A549 (cell line): Measurements from ENCODE around the gene HAPLN2. TPM values are rescaled to one million over a fixed set of nuclear protein-coding genes. Genes with fewer than 3 reads are reported as not detected.

ENCODE experiments used
- ATAC-seq, 2 experiments: fragments of 200-7000 bp in 1 of 2; fragments of >200 bp in 1 of 2; cut with Nextera tagmentation in 1 of 2; cut with Tn5 transposase in 1 of 2; 3 replicates each; pipeline versions ENCODE4 v1.8.0 to v1.9.1; 2018 to 2020; ENCODE audit warnings: mild to moderate bottlenecking in 1 of 2, moderate library complexity in 1 of 2
- CTCF ChIA-PET: fragments of 300-600 bp; sonication (Branson Sonifier 250); formaldehyde crosslinking; extraction: SDS; loops from one replicate; lab custom pipeline; 2021; ENCODE audit warnings: antibody characterized with exemption, inconsistent platforms; lab: Yijun Ruan, JAX
- POLR2A ChIA-PET: fragments of 350-600 bp; formaldehyde crosslinking; extraction: SDS; loops from one replicate; lab custom pipeline; 2021; ENCODE audit warnings: antibody characterized with exemption, inconsistent platforms; lab: Yijun Ruan, JAX
- DNase-seq, 2 experiments: peaks; one replicate each; pipeline versions ENCODE4 v3.0.0 to v3.0.0-alpha.2; 2011 to 2016; ENCODE audit warnings: low read depth in 1 of 2, low spot score in 1 of 2
- FAIRE-seq: peaks from 2 replicates; lab custom pipeline; 2011; peaks lifted over from hg19 to GRCh38; lab: Jason Lieb, UNC
- H3K27ac ChIP-seq, 2 experiments: fragments of >200 bp; sonication (Bioruptor Twin); formaldehyde crosslinking; 3 replicates each; pipeline ENCODE4 v1.5.1; 2016 to 2017
- H3K4me1 ChIP-seq: fragments of >200 bp; sonication (Bioruptor Twin); formaldehyde crosslinking; 3 replicates; pipeline ENCODE4 v1.6.1; 2016
- H3K4me2 ChIP-seq: fragments of >200 bp; sonication (Bioruptor Twin); formaldehyde crosslinking; 3 replicates; pipeline ENCODE4 v1.6.1; 2016
- H3K4me3 ChIP-seq: fragments of >200 bp; sonication (Bioruptor Twin); formaldehyde crosslinking; 3 replicates; pipeline ENCODE4 v1.5.1; 2016
- H3K9me3 ChIP-seq: fragments of >200 bp; sonication (Bioruptor Twin); formaldehyde crosslinking; 3 replicates; pipeline ENCODE4 v1.6.1; 2016
- CHD2 ChIP-seq: fragments of 150-350 bp; IDR thresholded peaks from 2 replicates; pipeline ENCODE4 v1.6.1; 2014; ENCODE audit warnings: low read length; ENCODE audit not compliant: partially characterized antibody
- ESRRA ChIP-seq: fragments of 150-350 bp; IDR thresholded peaks from 2 replicates; pipeline ENCODE4 v1.6.1; 2014; ENCODE audit warnings: mild to moderate bottlenecking, low read length, borderline replicate concordance
- FOSB ChIP-seq: fragments of 250-450 bp; sonication (Bioruptor Pico); IDR thresholded peaks from 2 replicates; pipeline ENCODE4 v1.5.0; 2020; ENCODE audit warnings: mild to moderate bottlenecking, moderate library complexity
- FOSL2 ChIP-seq, 2 experiments: fragments of 450-650 bp in 1 of 2; fragments of >200 bp in 1 of 2; sonication (Bioruptor Twin) in 1 of 2; formaldehyde crosslinking; IDR thresholded peaks; 2 replicates each; pipeline versions ENCODE4 v1.5.0 to v1.6.1; 2016 to 2020; ENCODE audit warnings: mild to moderate bottlenecking in 1 of 2, moderate library complexity in 1 of 2
- HOXA7 ChIP-seq: fragments of 250-450 bp; sonication (Bioruptor Pico); IDR thresholded peaks from 2 replicates; pipeline ENCODE4 v1.5.0; 2020; ENCODE audit warnings: mild to moderate bottlenecking, moderate library complexity
- HOXB13 ChIP-seq: fragments of 250-450 bp; sonication (Bioruptor Pico); IDR thresholded peaks from 2 replicates; pipeline ENCODE4 v1.5.0; 2020; ENCODE audit warnings: low read depth, mild to moderate bottlenecking, moderate library complexity
- JUNB ChIP-seq: fragments of >200 bp; sonication (Bioruptor Twin); formaldehyde crosslinking; IDR thresholded peaks from 2 replicates; pipeline ENCODE4 v1.6.1; 2016
- KDM1A ChIP-seq: fragments of 200-600 bp; sonication (generic); IDR thresholded peaks from 2 replicates; pipeline ENCODE4 v1.6.1; 2016; ENCODE audit warnings: low read depth, mild to moderate bottlenecking
- NR3C1 ChIP-seq: fragments of >200 bp; sonication (Bioruptor Twin); formaldehyde crosslinking; IDR thresholded peaks from 3 replicates; pipeline ENCODE4 v1.6.1; 2017
- POLR2AphosphoS2 ChIP-seq: conservative IDR thresholded peaks from 2 replicates; pipeline ENCODE4 v1.6.1; 2012; ENCODE audit warnings: low read length, improper control_type of control experiment, inconsistent platforms
- RAD21 ChIP-seq, 2 experiments: fragments of >200 bp in 1 of 2; sonication (Bioruptor Twin) in 1 of 2; formaldehyde crosslinking in 1 of 2; IDR thresholded peaks in 1 of 2; conservative IDR thresholded peaks in 1 of 2; 2 replicates in 1 of 2; 3 replicates in 1 of 2; pipeline ENCODE4 v1.6.1; 2012 to 2018; ENCODE audit warnings: inconsistent platforms in 1 of 2
- REST ChIP-seq: fragments of 200-600 bp; sonication (generic); IDR thresholded peaks from 2 replicates; pipeline ENCODE4 v1.6.1; 2016; ENCODE audit warnings: antibody characterized with exemption, mild to moderate bottlenecking, moderate library complexity
- SREBF2 ChIP-seq: fragments of 450-650 bp; IDR thresholded peaks from 2 replicates; pipeline ENCODE4 v1.6.1; 2014; ENCODE audit warnings: mild to moderate bottlenecking, moderate library complexity
- TFCP2L1 ChIP-seq: fragments of 250-450 bp; sonication (Bioruptor Pico); IDR thresholded peaks from 2 replicates; pipeline ENCODE4 v1.5.0; 2021; ENCODE audit warnings: mild to moderate bottlenecking
- ZFP36 ChIP-seq: fragments of 450-650 bp; IDR thresholded peaks from 2 replicates; pipeline ENCODE4 v1.6.1; 2014; ENCODE audit warnings: borderline replicate concordance; ENCODE audit not compliant: partially characterized antibody
- WGBS: methylation state at CpG from one replicate; pipeline ENCODE4 v1.1.6; 2017; ENCODE audit errors: missing lambda C conversion rate; 5-methylcytosine and 5-hydroxymethylcytosine counted together
- polyA plus RNA-seq, 4 experiments: library from polyadenylated mRNA; depleted of rRNA in 3 of 4; stranded (reverse); fragments of >200 nt; fragmentation: RNase III in 1 of 4; extraction: RNeasy Plus Mini Kit Qiagen cat#74134 plus additional on column Dnase treatment in 1 of 4; gene quantifications; 2 replicates in 3 of 4; 3 replicates in 1 of 4; pipeline ENCODE4 v1.2.3, GENCODE V29; 2011 to 2017
- TF ChIP-seq, protein P1 (sequence below): fragments of >200 bp; sonication (Bioruptor Twin); formaldehyde crosslinking; IDR thresholded peaks from 2 replicates; pipeline ENCODE4 v1.6.1; 2016
- TF ChIP-seq, protein P2 (sequence below): fragments of 450-650 bp; IDR thresholded peaks from 2 replicates; pipeline ENCODE4 v1.6.1; 2014; ENCODE audit warnings: antibody characterized with exemption
- TF ChIP-seq, protein P3 (sequence below): fragments of >200 bp; sonication (Bioruptor Twin); formaldehyde crosslinking; IDR thresholded peaks from 3 replicates; pipeline ENCODE4 v1.5.1; 2016
- TF ChIP-seq, protein P4 (sequence below): IDR thresholded peaks from 2 replicates; pipeline ENCODE4 v1.6.1; 2012
- TF ChIP-seq, protein P5 (sequence below): fragments of >200 bp; sonication (Bioruptor Twin); formaldehyde crosslinking; IDR thresholded peaks from 3 replicates; pipeline ENCODE4 v1.6.1; 2016

The HAPLN2 gene
- polyA plus RNA-seq, 2 of the 4 experiments (the other 2 are of a cell fraction), result 0.10 to 0.23 TPM

DNA sequence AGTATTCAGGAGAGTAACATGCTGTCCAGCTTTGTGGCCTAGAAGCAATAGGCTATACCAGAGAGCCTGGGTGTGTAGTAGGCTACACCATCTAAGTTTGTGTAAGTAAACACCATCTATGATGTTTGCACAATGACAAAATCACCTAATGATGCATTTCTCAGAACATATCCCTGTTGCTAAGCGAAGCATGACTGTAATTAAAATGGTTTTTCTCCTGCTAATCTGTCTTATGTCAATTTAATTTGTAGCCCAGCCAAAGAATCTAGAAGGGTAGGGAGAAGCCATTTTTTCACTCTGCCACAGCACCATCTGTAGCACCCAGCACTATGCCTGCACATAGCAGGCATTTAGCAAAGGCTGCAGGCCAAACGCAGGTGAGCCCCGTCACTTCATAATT lies 41.7 kb upstream of the HAPLN2 start:
- 82% methylated on average over 3 of the region's 3 CpGs for WGBS
- H3K4me2 ChIP-seq, result no peak overlapping the region
- ChIA-PET POLR2A (no interaction called here), CTCF (interaction anchor here (0.9 to 1.5 kb wide), 3 partner anchors 31 to 53 kb away, joined by 4 to 10 read pairs (median 4); no protein-coding TSS in a partner anchor)
- H3K27ac ChIP-seq, result no peak overlapping the region
- H3K9me3 ChIP-seq, result no peaks in the 10 kb centered on the region
- H3K4me1 ChIP-seq, result no peaks in the 10 kb centered on the region
- FAIRE-seq (no peak), DNase-seq (no peak), ATAC-seq (no peak)
- H3K4me3 ChIP-seq, result no peak overlapping the region
- TF ChIP-seq, protein P1, sequence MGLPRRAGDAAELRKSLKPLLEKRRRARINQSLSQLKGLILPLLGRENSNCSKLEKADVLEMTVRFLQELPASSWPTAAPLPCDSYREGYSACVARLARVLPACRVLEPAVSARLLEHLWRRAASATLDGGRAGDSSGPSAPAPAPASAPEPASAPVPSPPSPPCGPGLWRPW, result no peak
- TF ChIP-seq ESRRA (no peak), FOSL2 (IDR thresholded peaks at IDR 0.05) (no peak), FOSL2 (CRISPR knock-in tag; IDR thresholded peaks at IDR 0.05) (no peak), TFCP2L1 (no peak), ZFP36 (no peak)
- TF ChIP-seq, protein P2, sequence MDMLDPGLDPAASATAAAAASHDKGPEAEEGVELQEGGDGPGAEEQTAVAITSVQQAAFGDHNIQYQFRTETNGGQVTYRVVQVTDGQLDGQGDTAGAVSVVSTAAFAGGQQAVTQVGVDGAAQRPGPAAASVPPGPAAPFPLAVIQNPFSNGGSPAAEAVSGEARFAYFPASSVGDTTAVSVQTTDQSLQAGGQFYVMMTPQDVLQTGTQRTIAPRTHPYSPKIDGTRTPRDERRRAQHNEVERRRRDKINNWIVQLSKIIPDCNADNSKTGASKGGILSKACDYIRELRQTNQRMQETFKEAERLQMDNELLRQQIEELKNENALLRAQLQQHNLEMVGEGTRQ, result no peak
- TF ChIP-seq, all 56 proteins: peak for 0

GRCh38 chr1:156578055-156578454 lies 41.2 kb upstream of the HAPLN2 start:
- FAIRE-seq (no peak), ATAC-seq (no peak), DNase-seq (no peak)
- Histone ChIP-seq H3K27ac (no peak overlapping the region), H3K4me2 (no peak overlapping the region), H3K9me3 (no peaks in the 10 kb centered on the region), H3K4me3 (no peak overlapping the region), H3K4me1 (no peaks in the 10 kb centered on the region)
- 56% methylated on average over 7 of the region's 7 CpGs for WGBS
- POLR2A ChIA-PET, result no interaction called here
- CTCF ChIA-PET, result interaction anchor here (1.5 to 2.3 kb wide), 4 partner anchors 13 to 98 kb away, joined by 4 to 10 read pairs (median 4); partner anchors contain the start of gene NAXE
- TF ChIP-seq KDM1A (no peak), HOXB13 (CRISPR knock-in tag) (no peak), NR3C1 (no peak), FOSB (no peak), RAD21 (conservative IDR thresholded peaks at IDR 0.05 in 1 of 2, IDR thresholded peaks at IDR 0.05 in 1 of 2) (no peak), POLR2AphosphoS2 (no peak)
- TF ChIP-seq, protein P3, sequence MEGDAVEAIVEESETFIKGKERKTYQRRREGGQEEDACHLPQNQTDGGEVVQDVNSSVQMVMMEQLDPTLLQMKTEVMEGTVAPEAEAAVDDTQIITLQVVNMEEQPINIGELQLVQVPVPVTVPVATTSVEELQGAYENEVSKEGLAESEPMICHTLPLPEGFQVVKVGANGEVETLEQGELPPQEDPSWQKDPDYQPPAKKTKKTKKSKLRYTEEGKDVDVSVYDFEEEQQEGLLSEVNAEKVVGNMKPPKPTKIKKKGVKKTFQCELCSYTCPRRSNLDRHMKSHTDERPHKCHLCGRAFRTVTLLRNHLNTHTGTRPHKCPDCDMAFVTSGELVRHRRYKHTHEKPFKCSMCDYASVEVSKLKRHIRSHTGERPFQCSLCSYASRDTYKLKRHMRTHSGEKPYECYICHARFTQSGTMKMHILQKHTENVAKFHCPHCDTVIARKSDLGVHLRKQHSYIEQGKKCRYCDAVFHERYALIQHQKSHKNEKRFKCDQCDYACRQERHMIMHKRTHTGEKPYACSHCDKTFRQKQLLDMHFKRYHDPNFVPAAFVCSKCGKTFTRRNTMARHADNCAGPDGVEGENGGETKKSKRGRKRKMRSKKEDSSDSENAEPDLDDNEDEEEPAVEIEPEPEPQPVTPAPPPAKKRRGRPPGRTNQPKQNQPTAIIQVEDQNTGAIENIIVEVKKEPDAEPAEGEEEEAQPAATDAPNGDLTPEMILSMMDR, result no peak

GRCh38 chr1:156579472-156579871 lies 39.7 kb upstream of the HAPLN2 start, which contains the start of gene TTC24:
Gene TTC24, plus strand, starts transcription at chr1:156579723. Its CDS starts 1,642 bp downstream, at chr1:156581365.
- 83% methylated on average over 5 of the region's 5 CpGs for WGBS
- DNase-seq (no peak), ATAC-seq (no peak), FAIRE-seq (no peak)
- Histone ChIP-seq H3K4me3 (no peak within 1 kb of the TSS), H3K9me3 (no peaks in the 10 kb centered on the region), H3K4me1 (no peaks in the 10 kb centered on the region), H3K27ac (no peak within 1 kb of the TSS), H3K4me2 (no peak within 1 kb of the TSS)
- POLR2A ChIA-PET, result interaction anchor here (1.2 kb wide), 1 partner anchor 79 kb away, joined by 5 read pairs; the partner anchor contains the start of gene MEF2D
- CTCF ChIA-PET, result interaction anchor here (0.6 to 2.3 kb wide), 10 partner anchors 12 to 133 kb away, joined by 3 to 10 read pairs (median 4); partner anchors contain the start of genes MEF2D and NAXE
- TF ChIP-seq, protein P4, sequence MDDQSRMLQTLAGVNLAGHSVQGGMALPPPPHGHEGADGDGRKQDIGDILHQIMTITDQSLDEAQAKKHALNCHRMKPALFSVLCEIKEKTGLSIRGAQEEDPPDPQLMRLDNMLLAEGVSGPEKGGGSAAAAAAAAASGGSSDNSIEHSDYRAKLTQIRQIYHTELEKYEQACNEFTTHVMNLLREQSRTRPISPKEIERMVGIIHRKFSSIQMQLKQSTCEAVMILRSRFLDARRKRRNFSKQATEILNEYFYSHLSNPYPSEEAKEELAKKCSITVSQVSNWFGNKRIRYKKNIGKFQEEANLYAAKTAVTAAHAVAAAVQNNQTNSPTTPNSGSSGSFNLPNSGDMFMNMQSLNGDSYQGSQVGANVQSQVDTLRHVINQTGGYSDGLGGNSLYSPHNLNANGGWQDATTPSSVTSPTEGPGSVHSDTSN, result no peak
- TF ChIP-seq HOXA7 (CRISPR knock-in tag) (no peak), SREBF2 (no peak), JUNB (no peak), CHD2 (no peak), REST (no peak)
- TF ChIP-seq, protein P1, result no peak
- TF ChIP-seq, protein P3, result no peak
- TF ChIP-seq, protein P5, sequence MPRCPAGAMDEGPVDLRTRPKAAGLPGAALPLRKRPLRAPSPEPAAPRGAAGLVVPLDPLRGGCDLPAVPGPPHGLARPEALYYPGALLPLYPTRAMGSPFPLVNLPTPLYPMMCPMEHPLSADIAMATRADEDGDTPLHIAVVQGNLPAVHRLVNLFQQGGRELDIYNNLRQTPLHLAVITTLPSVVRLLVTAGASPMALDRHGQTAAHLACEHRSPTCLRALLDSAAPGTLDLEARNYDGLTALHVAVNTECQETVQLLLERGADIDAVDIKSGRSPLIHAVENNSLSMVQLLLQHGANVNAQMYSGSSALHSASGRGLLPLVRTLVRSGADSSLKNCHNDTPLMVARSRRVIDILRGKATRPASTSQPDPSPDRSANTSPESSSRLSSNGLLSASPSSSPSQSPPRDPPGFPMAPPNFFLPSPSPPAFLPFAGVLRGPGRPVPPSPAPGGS, result no peak
